IPS-NIHi7 (cell line): ENCODE data around the gene TUBA4B.
A peak's percentile ranks its signal among the peaks of the same experiment; 100 is the strongest.
"Not testable (repeated sequence)": the region's sequence is repeated elsewhere in the genome, so short reads cannot be mapped to it uniquely, and the experiment has no call there.

Experiments used
- DNase-seq: peaks from one replicate; pipeline ENCODE4 v3.0.0; 2012; ENCODE audit warnings: mixed read lengths; ENCODE audit errors: extremely low spot score

Gene TUBA4B

GRCh38 chr2:219290381-219291171 lies 37.5 kb downstream of the TUBA4B start:
- no peak for DNase-seq

- no peak for DNase-seq
Measured at GRCh38 chr2:219291394-219291793, 38.4 kb downstream of the TUBA4B start.

- no peak for DNase-seq
Measured at GRCh38 chr2:219291910-219292490, 39.0 kb downstream of the TUBA4B start.

GRCh38 chr2:219292616-219293015 lies 39.6 kb downstream of the TUBA4B start:
- DNase-seq = no peak

- DNase-seq = no peak
Measured at GRCh38 chr2:219293736-219294231, 40.7 kb downstream of the TUBA4B start.

- DNase-seq = peak; percentile 94
Measured at GRCh38 chr2:219294356-219295351, 41.6 kb downstream of the TUBA4B start.

GRCh38 chr2:219296142-219296541 lies 43.1 kb downstream of the TUBA4B start:
- no peak for DNase-seq

- DNase-seq = no peak
Measured at GRCh38 chr2:219296631-219297391, 43.8 kb downstream of the TUBA4B start.

GRCh38 chr2:219297766-219298456 lies 44.9 kb downstream of the TUBA4B start:
- no peak for DNase-seq

- peak; percentile 94 for DNase-seq
Measured at GRCh38 chr2:219298759-219299371, 45.8 kb downstream of the TUBA4B start.

GRCh38 chr2:219299372-219299760 lies 46.3 kb downstream of the TUBA4B start:
- DNase-seq = no peak

GRCh38 chr2:219300022-219300421 lies 47.0 kb downstream of the TUBA4B start:
- DNase-seq = no peak

- DNase-seq = no peak
Measured at GRCh38 chr2:219302412-219302968, 49.4 kb downstream of the TUBA4B start.

GRCh38 chr2:219304223-219304622 lies 51.2 kb downstream of the TUBA4B start:
- DNase-seq = no peak

- DNase-seq = no peak
Measured at GRCh38 chr2:219306047-219306446, 53.0 kb downstream of the TUBA4B start.

- peak; percentile 85 for DNase-seq
Measured at GRCh38 chr2:219308142-219309101, 55.4 kb downstream of the TUBA4B start.

- DNase-seq = peak; percentile 91
Measured at GRCh38 chr2:219309278-219309677, 56.2 kb downstream of the TUBA4B start, which contains the start of gene PTPRN. TSS of gene PTPRN (minus strand) at chr2:219309401. CDS start at chr2:219309332, 69 bp downstream.

GRCh38 chr2:219312683-219313263 lies 59.7 kb downstream of the TUBA4B start:
- not testable (repeated sequence) for DNase-seq
